Measurements from ENCODE around the gene JAZF1.

DNA sequence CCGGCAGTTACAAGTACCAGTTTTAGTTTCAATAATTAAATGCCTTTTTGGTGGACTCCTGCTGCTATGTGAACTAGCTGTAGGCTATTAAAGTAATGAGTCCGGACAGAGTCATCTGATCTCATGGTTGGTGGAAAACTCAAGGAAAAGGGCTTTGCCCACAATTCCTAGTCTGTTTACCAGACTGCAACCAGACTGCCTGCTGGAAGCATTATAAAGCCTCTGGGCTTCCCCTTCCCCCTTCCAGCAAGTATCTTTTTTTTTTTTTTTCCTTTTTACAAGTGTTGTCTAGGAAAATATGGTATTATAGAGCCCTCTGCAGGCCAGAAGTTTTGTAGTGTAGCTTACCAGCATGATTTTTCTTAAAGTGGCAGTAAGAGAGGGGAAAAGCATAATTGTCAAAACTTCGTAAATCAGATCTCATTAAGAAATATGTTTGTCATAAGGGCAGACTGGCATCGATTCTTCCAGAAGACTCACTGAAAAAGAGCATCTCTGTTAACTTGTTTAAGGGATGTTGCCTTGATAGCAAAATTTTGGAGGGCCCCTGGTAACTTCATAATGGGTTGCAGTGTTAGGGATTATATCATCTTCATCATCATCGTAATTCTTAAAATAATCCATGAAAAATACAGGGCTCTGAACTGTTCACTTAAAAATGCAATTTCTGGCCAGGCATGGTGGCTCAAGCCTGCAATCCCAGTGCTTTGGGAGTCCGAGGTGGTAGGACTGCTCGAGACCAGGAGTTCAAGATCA is 259.3 kb downstream of the JAZF1 start:
- TF ChIP-seq POLR2A (IDR thresholded peaks at IDR 0.05) (no peak), CTCF (IDR thresholded peaks at IDR 0.05 in 4 of 5, conservative IDR thresholded peaks at IDR 0.05 in 1 of 5) (peak in 4 of 5 experiments; percentile 16 to 48 (median 36))
